Ecto neural progenitor cell (in vitro differentiated cells): Measurements from ENCODE around the gene SLC4A7.
"Not testable (repeated sequence)": the region's sequence is repeated elsewhere in the genome, so short reads cannot be mapped to it uniquely, and the experiment has no call there.

Experiments
- DNase-seq: peaks from one replicate; pipeline ENCODE4 v3.0.0-alpha.2; 2018; ENCODE audit warnings: low spot score

SLC4A7 gene

GRCh38 chr3:27429909-27430308, 54.3 kb downstream of the SLC4A7 start:
- DNase-seq = no peak

GRCh38 chr3:27428446-27428845, 55.7 kb downstream of the SLC4A7 start:
- DNase-seq = no peak

GRCh38 chr3:27426926-27427325, 57.3 kb downstream of the SLC4A7 start:
- no peak for DNase-seq

- no peak for DNase-seq
Observed at GRCh38 chr3:27425896-27426565, 58.2 kb downstream of the SLC4A7 start.

- DNase-seq = not testable (repeated sequence)
Observed at GRCh38 chr3:27424812-27425521, 59.2 kb downstream of the SLC4A7 start.

GRCh38 chr3:27423463-27423862, 60.7 kb downstream of the SLC4A7 start:
- no peak for DNase-seq

GRCh38 chr3:27422617-27423016, 61.6 kb downstream of the SLC4A7 start:
- DNase-seq = no peak

GRCh38 chr3:27415202-27415601, 69.0 kb downstream of the SLC4A7 start:
- DNase-seq = no peak

- DNase-seq = no peak
Observed at GRCh38 chr3:27392950-27393679, 91.1 kb downstream of the SLC4A7 start.

GRCh38 chr3:27392414-27392813, 91.8 kb downstream of the SLC4A7 start:
- not testable (repeated sequence) for DNase-seq

GRCh38 chr3:27391796-27392195, 92.4 kb downstream of the SLC4A7 start:
- no peak for DNase-seq

GRCh38 chr3:27387625-27388024, 96.6 kb downstream of the SLC4A7 start:
- no peak for DNase-seq

GRCh38 chr3:27385504-27385903, 98.7 kb downstream of the SLC4A7 start:
- DNase-seq = no peak

GRCh38 chr3:27384191-27384590, 100.0 kb downstream of the SLC4A7 start:
- DNase-seq = no peak

- no peak for DNase-seq
Observed at GRCh38 chr3:27380433-27381357, 103.5 kb downstream of the SLC4A7 start.

- no peak for DNase-seq
Observed at GRCh38 chr3:27378331-27378730, 105.9 kb downstream of the SLC4A7 start.

- no peak for DNase-seq
Observed at GRCh38 chr3:27376109-27376772, 107.9 kb downstream of the SLC4A7 start.

GRCh38 chr3:27368831-27369607, 115.2 kb downstream of the SLC4A7 start, which contains the start of gene NEK10:
Gene NEK10 (minus strand): TSS chr3:27369383. CDS start chr3:27352882, 16,501 bp downstream.
- peak; percentile 97 for DNase-seq

- DNase-seq = no peak
Observed at GRCh38 chr3:27366062-27366591, 118.1 kb downstream of the SLC4A7 start.
